ENCODE measurements around the gene CDH13.

The CDH13 gene

GRCh38 chr16:83615141-83615952 lies 988.6 kb downstream of the CDH13 start:
- ChIA-PET CTCF (interaction anchor here (1.5 kb wide), 1 partner anchor 13 kb away, joined by 3 read pairs; no protein-coding TSS in a partner anchor), POLR2A (no interaction called here)
- no peak for TF ChIP-seq CTCF (IDR thresholded peaks at IDR 0.05; ENCODE audit: control extremely low read depth, extremely low read depth, low read depth, missing control alignments)
- DNase-seq (ENCODE audit: extremely low spot score) = no peak

- ChIA-PET CTCF (no interaction called here), POLR2A (no interaction called here)
- TF ChIP-seq CTCF (IDR thresholded peaks at IDR 0.05; ENCODE audit: control extremely low read depth, extremely low read depth, low read depth, missing control alignments) = no peak
- DNase-seq (ENCODE audit: extremely low spot score) = no peak
Measured at GRCh38 chr16:83615953-83616350, 989.2 kb downstream of the CDH13 start.

GRCh38 chr16:83619381-83620150 lies 992.8 kb downstream of the CDH13 start:
- CTCF ChIA-PET = no interaction called here
- no peak for DNase-seq (ENCODE audit: extremely low spot score)
- TF ChIP-seq CTCF (IDR thresholded peaks at IDR 0.05; ENCODE audit: control extremely low read depth, extremely low read depth, low read depth, missing control alignments) = no peak
- POLR2A ChIA-PET = no interaction called here

- no peak for TF ChIP-seq CTCF (IDR thresholded peaks at IDR 0.05; ENCODE audit: control extremely low read depth, extremely low read depth, low read depth, missing control alignments)
- no peak for DNase-seq (ENCODE audit: extremely low spot score)
Measured at GRCh38 chr16:83622010-83622409, 995.2 kb downstream of the CDH13 start.

GRCh38 chr16:83623091-83623730 lies 996.4 kb downstream of the CDH13 start:
- ChIA-PET POLR2A (no interaction called here), CTCF (interaction anchor here (1.0 kb wide), 1 partner anchor 11 kb away, joined by 3 read pairs; no protein-coding TSS in a partner anchor)
- no peak for DNase-seq (ENCODE audit: extremely low spot score)
- TF ChIP-seq CTCF (IDR thresholded peaks at IDR 0.05; ENCODE audit: control extremely low read depth, extremely low read depth, low read depth, missing control alignments) = no peak

More at GRCh38 chr16:83622010-83622409, 995.2 kb downstream of the CDH13 start:
- ChIA-PET CTCF (interaction anchor here (1.0 kb wide), 1 partner anchor 13 kb away, joined by 3 read pairs; no protein-coding TSS in a partner anchor), POLR2A (no interaction called here)

GRCh38 chr16:83623892-83624291 lies 997.1 kb downstream of the CDH13 start:
- ChIA-PET CTCF (no interaction called here), POLR2A (no interaction called here)
- TF ChIP-seq CTCF (IDR thresholded peaks at IDR 0.05; ENCODE audit: control extremely low read depth, extremely low read depth, low read depth, missing control alignments) = no peak
- no peak for DNase-seq (ENCODE audit: extremely low spot score)

Measured in GM10248 (cell line).